ENCODE results near the gene ZNF491.
"Not testable (repeated sequence)": the region's sequence is repeated elsewhere in the genome, so short reads cannot be mapped to it uniquely, and the experiment has no call there.

Gene ZNF491

GRCh38 chr19:11798391-11799330 lies at the start of gene ZNF491:
Gene ZNF491, plus strand, starts transcription at chr19:11798523. Its CDS starts 7,431 bp downstream, at chr19:11805954.
- peak; percentile 74 to 84 (median 83) for DNase-seq (ENCODE audit: low read depth in 3 of 3)

- DNase-seq (ENCODE audit: low read depth in 3 of 3): no peak
Observed at GRCh38 chr19:11749751-11750150, 48.6 kb upstream of the ZNF491 start.

GRCh38 chr19:11752244-11752736 lies 46.0 kb upstream of the ZNF491 start:
- no peak for DNase-seq (ENCODE audit: low read depth in 3 of 3)

- DNase-seq (ENCODE audit: low read depth in 3 of 3): no peak
Observed at GRCh38 chr19:11754663-11755062, 43.7 kb upstream of the ZNF491 start.

GRCh38 chr19:11756965-11757364 lies 41.4 kb upstream of the ZNF491 start:
- no peak for DNase-seq (ENCODE audit: low read depth in 3 of 3)

- DNase-seq (ENCODE audit: low read depth in 3 of 3): no peak
Observed at GRCh38 chr19:11759805-11760204, 38.5 kb upstream of the ZNF491 start.

- DNase-seq (ENCODE audit: low read depth in 3 of 3): no peak
Observed at GRCh38 chr19:11763117-11763516, 35.2 kb upstream of the ZNF491 start.

- DNase-seq (ENCODE audit: low read depth in 3 of 3): no peak
Observed at GRCh38 chr19:11763611-11764010, 34.7 kb upstream of the ZNF491 start.

GRCh38 chr19:11766597-11767591 lies 31.4 kb upstream of the ZNF491 start, which contains the start of gene ZNF441:
Gene ZNF441, plus strand, starts transcription at chr19:11767000. Its CDS starts 194 bp downstream, at chr19:11767194.
- DNase-seq (ENCODE audit: low read depth in 3 of 3): peak; percentile 89 to 96 (median 92)

GRCh38 chr19:11767633-11768133 lies 30.6 kb upstream of the ZNF491 start:
- no peak for DNase-seq (ENCODE audit: low read depth in 3 of 3)

- no peak for DNase-seq (ENCODE audit: low read depth in 3 of 3)
Observed at GRCh38 chr19:11769995-11770394, 28.3 kb upstream of the ZNF491 start.

GRCh38 chr19:11771520-11771919 lies 26.8 kb upstream of the ZNF491 start:
- DNase-seq (ENCODE audit: low read depth in 3 of 3): not testable (repeated sequence)

- not testable (repeated sequence) for DNase-seq (ENCODE audit: low read depth in 3 of 3)
Observed at GRCh38 chr19:11776669-11777068, 21.7 kb upstream of the ZNF491 start.

- DNase-seq (ENCODE audit: low read depth in 3 of 3): no peak
Observed at GRCh38 chr19:11780431-11781020, 17.8 kb upstream of the ZNF491 start.

GRCh38 chr19:11781295-11782057 lies 16.8 kb upstream of the ZNF491 start:
- DNase-seq (ENCODE audit: low read depth in 3 of 3): no peak

- DNase-seq (ENCODE audit: low read depth in 3 of 3): no peak
Observed at GRCh38 chr19:11783767-11784166, 14.6 kb upstream of the ZNF491 start.

GRCh38 chr19:11784356-11784755 lies 14.0 kb upstream of the ZNF491 start:
- no peak for DNase-seq (ENCODE audit: low read depth in 3 of 3)

- no peak for DNase-seq (ENCODE audit: low read depth in 3 of 3)
Observed at GRCh38 chr19:11787536-11787935, 10.8 kb upstream of the ZNF491 start.

GRCh38 chr19:11792942-11793341 lies 5.4 kb upstream of the ZNF491 start:
- DNase-seq (ENCODE audit: low read depth in 3 of 3): no peak

GRCh38 chr19:11797491-11797890 lies 832 bp upstream of the ZNF491 start:
- peak; percentile 59 to 71 (median 63) for DNase-seq (ENCODE audit: low read depth in 3 of 3)

All from stimulated activated CD4-positive, alpha-beta T cell treated with anti-CD3 and anti-CD28 coated beads, TNF-alpha, amount 100 ng/mL, for 48 hours (primary cell).